ENCODE measurements around the gene AKT1.

The AKT1 gene

DNA sequence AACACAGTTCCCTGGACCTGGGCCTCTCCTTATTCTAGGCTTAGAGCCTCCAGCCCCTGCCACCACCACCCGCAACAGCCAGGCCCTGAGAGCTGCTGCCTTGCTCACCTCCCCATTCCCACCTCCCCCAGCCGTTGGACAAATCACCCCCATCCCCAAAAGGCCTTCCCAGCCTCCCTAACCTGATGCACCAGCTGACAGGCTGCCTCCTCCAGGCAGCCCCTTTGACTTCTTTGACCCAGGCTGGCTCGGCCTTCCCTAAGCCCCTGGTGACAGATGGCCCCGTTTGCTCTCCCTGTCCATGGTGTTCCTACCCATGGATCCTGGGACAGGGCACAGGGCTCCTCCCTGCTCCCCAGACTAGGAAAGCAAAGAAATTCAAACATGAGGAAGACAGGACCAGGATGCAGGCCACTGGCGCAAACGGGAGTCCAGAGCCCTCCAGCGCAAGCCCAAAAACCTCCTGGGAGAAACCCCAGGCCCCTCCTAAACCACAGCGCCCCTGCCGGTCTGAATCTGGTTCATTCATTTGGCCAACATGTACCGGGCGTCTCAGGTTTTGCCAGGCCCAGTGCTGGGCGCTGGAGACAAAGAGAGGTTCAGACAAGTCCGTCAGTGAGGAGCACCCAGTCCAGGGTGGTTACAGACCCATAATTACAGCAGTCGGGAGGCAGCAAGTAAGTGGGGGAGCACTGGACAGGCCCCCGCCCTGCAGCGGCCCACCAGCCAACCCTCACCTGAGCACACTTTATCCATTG is 2.4 kb downstream of the AKT1 start:
- TF ChIP-seq, protein P1, sequence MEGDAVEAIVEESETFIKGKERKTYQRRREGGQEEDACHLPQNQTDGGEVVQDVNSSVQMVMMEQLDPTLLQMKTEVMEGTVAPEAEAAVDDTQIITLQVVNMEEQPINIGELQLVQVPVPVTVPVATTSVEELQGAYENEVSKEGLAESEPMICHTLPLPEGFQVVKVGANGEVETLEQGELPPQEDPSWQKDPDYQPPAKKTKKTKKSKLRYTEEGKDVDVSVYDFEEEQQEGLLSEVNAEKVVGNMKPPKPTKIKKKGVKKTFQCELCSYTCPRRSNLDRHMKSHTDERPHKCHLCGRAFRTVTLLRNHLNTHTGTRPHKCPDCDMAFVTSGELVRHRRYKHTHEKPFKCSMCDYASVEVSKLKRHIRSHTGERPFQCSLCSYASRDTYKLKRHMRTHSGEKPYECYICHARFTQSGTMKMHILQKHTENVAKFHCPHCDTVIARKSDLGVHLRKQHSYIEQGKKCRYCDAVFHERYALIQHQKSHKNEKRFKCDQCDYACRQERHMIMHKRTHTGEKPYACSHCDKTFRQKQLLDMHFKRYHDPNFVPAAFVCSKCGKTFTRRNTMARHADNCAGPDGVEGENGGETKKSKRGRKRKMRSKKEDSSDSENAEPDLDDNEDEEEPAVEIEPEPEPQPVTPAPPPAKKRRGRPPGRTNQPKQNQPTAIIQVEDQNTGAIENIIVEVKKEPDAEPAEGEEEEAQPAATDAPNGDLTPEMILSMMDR (IDR thresholded peaks at IDR 0.05), result no peak
- Histone ChIP-seq H3K9ac (no peak overlapping the region), H3K27me3 (ENCODE audit: control insufficient read depth, insufficient read depth, low read length) (no peaks in the 10 kb centered on the region), H3K4me3 (ENCODE audit: low read depth, low read length) (no peak overlapping the region), H3K27ac (no peak overlapping the region), H3K4me2 (ENCODE audit: low read length) (no peak overlapping the region), H3K36me3 (ENCODE audit: control insufficient read depth, insufficient read depth, low read length) (no peaks in the 10 kb centered on the region), H3K9me3 (ENCODE audit: control insufficient read depth, low read length) (no peaks in the 10 kb centered on the region), H2AFZ (no peak overlapping the region), H3K79me2 (peaks cover 56% of the 10 kb centered on the region), H3K4me1 (peaks cover 19% of the 10 kb centered on the region)

DNA sequence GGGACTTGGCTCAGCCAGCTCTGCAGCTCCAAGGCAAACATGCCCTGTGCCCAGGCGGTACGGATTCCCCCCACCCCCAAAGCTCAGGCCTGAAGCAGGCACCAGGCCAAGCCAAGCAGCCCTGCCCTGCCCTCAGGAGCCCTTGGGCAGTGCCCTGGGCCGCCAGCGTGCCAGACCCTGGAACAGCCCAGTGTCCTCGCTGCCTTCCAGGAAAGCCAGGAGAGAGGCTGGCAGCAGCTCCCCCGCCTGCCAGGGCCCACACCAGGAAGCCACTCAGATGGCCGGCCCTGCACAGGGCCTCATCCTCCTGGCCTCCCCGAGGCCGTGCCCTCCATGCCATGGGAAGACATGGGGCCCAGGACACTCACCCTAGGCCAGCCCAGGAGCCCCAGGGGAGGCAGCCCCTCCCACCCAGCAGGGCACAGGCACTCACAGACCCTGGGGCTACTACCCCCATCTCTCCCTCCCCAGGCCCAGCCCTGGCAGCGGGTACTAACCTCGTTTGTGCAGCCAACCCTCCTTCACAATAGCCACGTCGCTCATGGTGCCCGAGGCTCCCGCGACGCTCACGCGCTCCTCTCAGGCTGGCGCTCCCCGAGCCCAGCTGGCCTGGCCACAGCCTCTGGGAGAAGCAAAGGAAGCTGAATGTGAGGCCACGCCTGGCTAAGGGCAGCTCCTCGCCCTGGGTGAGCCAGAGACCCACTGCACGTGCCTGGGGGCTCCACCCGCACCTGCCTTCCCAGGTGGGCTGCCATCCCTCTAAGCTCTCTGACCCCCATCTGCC is 3.3 kb downstream of the AKT1 start:
- Histone ChIP-seq H3K4me2 (ENCODE audit: low read length) (no peak overlapping the region), H3K27me3 (ENCODE audit: control insufficient read depth, insufficient read depth, low read length) (no peaks in the 10 kb centered on the region), H3K36me3 (ENCODE audit: control insufficient read depth, insufficient read depth, low read length) (no peaks in the 10 kb centered on the region), H3K9ac (no peak overlapping the region), H3K27ac (no peak overlapping the region), H3K79me2 (peaks cover 62% of the 10 kb centered on the region), H3K9me3 (ENCODE audit: control insufficient read depth, low read length) (no peaks in the 10 kb centered on the region), H3K4me3 (ENCODE audit: low read depth, low read length) (no peak overlapping the region), H2AFZ (no peak overlapping the region), H3K4me1 (peaks cover 16% of the 10 kb centered on the region)
- TF ChIP-seq, protein P1 (IDR thresholded peaks at IDR 0.05), result no peak

DNA sequence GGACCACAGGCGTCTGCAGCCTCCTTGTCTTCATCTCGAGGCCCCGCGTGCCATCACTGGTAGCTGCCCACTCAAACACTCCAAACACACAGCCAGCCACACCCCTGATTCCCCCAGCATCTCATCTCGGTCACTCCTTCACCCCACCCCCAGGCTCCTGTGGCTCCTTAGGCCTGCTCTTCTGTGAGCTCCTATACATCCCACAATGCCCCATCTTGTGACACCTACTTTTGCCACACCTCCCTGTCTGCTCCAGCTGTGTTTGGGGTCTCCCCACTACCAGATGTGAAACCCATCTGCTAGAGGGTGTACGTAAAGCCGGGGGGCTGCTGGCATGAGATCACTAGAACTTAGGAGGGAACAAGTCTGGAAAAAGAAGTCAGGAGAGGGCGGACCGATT is 4.1 kb downstream of the AKT1 start:
- no peak overlapping the region for H2AFZ ChIP-seq
- TF ChIP-seq, protein P1 (IDR thresholded peaks at IDR 0.05), result no peak
- H3K9me3 ChIP-seq (ENCODE audit: control insufficient read depth, low read length), result no peaks in the 10 kb centered on the region
- peaks cover 16% of the 10 kb centered on the region for H3K4me1 ChIP-seq
- no peaks in the 10 kb centered on the region for H3K36me3 ChIP-seq (ENCODE audit: control insufficient read depth, insufficient read depth, low read length)
- no peaks in the 10 kb centered on the region for H3K27me3 ChIP-seq (ENCODE audit: control insufficient read depth, insufficient read depth, low read length)
- no peak overlapping the region for H3K9ac ChIP-seq
- H3K27ac ChIP-seq, result no peak overlapping the region
- H3K4me2 ChIP-seq (ENCODE audit: low read length), result no peak overlapping the region
- peaks cover 62% of the 10 kb centered on the region for H3K79me2 ChIP-seq
- H3K4me3 ChIP-seq (ENCODE audit: low read depth, low read length), result no peak overlapping the region

DNA sequence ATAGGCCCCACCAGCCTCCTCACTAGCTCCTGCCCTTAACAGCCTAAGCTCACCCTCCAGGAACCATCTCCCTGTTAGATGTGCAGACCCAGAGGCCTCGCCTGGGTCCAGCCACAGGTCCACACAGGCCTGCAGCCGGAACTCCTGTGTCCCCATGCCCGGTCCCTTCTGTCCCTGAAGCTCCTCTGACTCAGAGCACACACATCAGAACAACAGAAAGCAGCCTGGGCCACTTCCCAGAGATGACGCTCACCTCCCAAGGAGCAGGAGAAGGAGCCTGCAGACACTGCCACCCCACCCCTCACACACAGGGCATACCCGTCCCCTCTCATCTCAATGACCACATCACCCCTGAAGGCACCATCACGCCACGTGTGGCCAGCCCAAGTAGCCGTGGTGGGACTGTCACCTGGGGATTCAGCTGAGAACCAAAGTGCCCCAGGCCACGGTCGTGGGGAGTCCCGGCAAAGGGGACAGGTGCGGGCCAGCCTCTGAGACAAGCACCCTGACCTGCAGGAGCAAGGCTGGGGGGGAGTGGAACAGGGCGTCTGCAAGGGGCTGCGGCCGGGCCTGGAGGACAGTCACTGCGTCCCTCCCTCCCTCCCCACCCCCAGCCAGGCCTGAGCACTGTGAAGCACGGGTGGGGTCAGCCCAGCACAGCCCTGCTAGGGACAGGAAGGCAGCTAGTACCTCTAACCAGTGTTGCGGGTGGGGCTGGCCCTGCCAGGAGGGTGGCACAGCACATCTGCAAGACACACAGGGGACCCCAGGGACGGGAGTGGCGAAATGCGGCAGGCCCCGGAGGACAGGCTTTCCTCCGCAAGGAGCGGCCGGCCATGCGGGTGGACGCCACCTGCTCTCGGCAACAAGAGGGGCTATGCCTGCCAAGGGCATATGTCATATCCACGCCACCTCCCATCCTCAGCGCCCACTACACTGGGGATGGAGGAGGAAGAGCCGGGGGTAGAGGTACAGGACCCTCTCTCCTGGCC is 5.5 kb downstream of the AKT1 start:
- no peak overlapping the region for H3K4me3 ChIP-seq (ENCODE audit: low read depth, low read length)
- H3K4me2 ChIP-seq (ENCODE audit: low read length), result no peak overlapping the region
- peaks cover 62% of the 10 kb centered on the region for H3K79me2 ChIP-seq
- H3K9ac ChIP-seq, result no peak overlapping the region
- H3K27ac ChIP-seq, result no peak overlapping the region
- no peaks in the 10 kb centered on the region for H3K27me3 ChIP-seq (ENCODE audit: control insufficient read depth, insufficient read depth, low read length)
- no peaks in the 10 kb centered on the region for H3K9me3 ChIP-seq (ENCODE audit: control insufficient read depth, low read length)
- no peak overlapping the region for H2AFZ ChIP-seq
- H3K4me1 ChIP-seq, result peaks cover 13% of the 10 kb centered on the region
- no peaks in the 10 kb centered on the region for H3K36me3 ChIP-seq (ENCODE audit: control insufficient read depth, insufficient read depth, low read length)
- TF ChIP-seq, protein P1 (IDR thresholded peaks at IDR 0.05), result no peak
